Dermis blood vessel endothelial cell (primary cell): ENCODE results near the gene TPP1. TPM values are rescaled to one million over a fixed set of nuclear protein-coding genes. Genes with fewer than 3 reads are reported as not detected.

Source experiments
- DNase-seq: peaks from one replicate; pipeline ENCODE4 v3.0.0; 2010
- total RNA-seq: library from RNA; depleted of rRNA; stranded (reverse); fragments of >200 nt; gene quantifications from 2 replicates; pipeline ENCODE4 v1.2.3, GENCODE V29; 2014

The TPP1 gene
- total RNA-seq, 1 donor from 2014 or later: 137 TPM

GRCh38 chr11:6587360-6587953 is 31.8 kb downstream of the TPP1 start:
- DNase-seq: no peak

DNA sequence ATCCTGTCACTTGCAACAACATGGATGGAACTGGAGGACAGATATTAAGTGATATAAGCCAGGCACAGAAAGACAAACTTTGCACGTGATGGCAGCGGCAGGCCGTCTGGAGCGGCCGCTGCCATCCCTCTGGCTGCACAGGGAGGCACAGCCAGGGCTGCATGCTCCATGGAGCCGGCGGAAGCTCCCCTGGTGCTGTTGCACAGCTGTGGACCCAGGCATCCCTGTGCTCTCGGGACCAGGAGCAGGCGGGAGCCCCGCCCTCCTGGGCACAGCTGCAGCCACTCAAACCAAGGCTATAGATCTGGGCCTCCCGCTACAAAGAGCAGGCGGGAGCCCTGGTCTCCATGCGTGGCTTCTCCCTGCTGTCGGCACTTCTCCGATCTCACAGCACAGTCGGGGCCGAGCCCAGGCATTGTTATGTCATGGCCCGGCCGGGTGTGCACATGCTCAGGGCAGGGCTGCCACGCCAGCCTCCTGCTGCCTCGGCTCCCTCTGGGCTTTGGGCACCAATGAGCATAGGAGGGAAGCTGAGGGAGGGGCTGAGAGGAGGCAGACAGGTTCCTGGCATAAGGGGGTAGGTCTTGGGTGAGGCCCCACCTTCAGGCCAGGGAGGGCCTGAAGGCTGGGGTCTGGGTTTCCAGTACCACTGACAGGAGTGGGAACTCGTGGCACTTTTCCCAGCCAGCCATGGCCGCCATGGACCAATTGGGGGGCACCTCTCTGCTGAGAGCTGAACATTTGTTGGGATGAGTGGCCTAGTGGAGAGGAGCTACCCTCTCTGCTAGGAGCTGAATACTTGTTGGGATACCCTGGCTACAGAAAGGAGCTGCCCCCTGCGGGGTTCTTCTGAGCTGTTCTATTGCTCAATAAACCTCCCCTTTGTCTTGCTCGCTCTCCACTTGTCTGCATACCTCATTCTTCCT is 32.5 kb downstream of the TPP1 start:
- no peak for DNase-seq

- no peak for DNase-seq
These were observed 34.7 kb downstream of the TPP1 start for GRCh38 chr11:6584528-6584927.

DNA sequence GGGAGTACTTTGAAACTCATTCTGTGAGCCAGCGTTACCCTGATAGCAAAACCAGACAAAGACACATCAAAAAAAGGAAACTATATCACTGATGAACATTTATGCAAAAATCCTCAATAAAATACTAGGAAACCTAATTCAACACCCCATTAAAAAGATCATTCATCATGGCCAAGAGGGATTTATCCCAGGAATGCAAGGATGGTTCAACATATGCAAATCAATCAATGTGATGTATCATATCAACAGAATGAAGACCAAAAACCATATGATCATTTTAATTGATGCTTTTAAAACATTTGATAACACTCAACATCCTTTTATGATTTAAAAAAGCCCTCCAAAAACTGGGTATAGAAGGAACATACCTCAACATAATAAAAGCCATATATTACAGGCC is 35.6 kb downstream of the TPP1 start:
- DNase-seq: no peak

- DNase-seq: no peak
These were observed 39.5 kb downstream of the TPP1 start for GRCh38 chr11:6579681-6580080.

GRCh38 chr11:6578134-6578533 is 41.1 kb downstream of the TPP1 start:
- no peak for DNase-seq

- DNase-seq: peak; percentile 79
These were observed 42.5 kb downstream of the TPP1 start for GRCh38 chr11:6576471-6577373.

DNA sequence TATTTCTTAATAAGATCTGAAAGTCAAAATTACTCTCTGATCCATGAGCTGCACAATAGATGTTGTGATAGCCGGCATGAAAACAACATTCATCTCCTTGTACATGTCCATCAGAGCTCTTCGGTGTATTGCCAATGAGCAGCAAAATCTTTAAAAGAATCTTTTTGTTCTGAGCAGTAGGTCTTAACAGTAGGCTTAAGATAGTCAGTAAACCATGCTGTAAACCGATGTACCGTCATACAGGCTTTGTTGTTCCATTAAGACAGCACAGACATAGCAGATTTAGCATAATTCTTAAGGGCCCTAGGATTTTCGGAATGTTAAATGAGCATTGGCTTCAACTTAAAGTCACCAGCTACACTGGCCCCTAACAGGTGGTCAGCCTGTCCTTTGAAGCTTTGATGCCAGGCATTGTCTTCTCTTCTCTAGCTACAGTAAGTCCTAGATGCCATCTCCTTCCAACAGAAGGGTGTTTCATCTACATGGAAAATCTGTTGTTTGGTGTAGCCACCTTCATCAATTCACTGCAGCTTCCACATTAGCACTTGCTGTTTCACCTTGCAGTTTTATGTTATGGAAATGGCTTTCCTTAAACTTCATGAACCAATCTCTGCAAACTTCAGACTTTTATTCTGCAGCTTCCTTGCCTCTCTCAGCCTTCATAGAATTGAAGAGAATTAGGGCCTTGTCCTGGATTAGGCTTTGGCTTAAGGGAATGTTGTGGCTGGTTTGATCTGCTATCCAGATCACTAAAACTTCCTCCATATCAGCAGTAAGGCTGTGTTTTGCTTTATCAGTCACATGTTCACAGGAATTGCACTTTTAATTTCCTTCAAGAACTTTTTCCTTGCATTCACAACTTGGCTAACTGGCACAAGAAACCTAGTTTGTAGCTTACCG is 44.2 kb downstream of the TPP1 start:
- no peak for DNase-seq

DNA sequence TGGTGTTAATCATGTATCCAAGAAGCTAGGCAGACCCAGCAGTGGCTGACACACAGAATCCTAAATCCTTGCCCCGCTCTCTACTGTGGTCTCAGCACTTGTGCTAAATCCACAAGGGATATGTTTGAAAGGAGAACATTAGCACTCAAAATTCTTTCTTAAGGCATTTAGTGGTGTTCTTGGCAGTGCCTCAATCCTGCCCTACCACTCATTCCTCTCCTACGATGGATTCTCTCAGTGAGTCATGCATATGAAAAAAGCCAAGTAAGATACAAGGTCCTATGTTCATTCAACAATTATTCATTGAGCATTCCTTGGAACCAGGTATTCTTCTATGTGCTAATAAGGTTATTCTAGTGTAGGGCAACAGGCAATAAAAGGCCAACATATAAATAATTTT is 47.0 kb downstream of the TPP1 start:
- no peak for DNase-seq

- DNase-seq: no peak
These were observed 47.7 kb downstream of the TPP1 start for GRCh38 chr11:6571434-6572008.

DNA sequence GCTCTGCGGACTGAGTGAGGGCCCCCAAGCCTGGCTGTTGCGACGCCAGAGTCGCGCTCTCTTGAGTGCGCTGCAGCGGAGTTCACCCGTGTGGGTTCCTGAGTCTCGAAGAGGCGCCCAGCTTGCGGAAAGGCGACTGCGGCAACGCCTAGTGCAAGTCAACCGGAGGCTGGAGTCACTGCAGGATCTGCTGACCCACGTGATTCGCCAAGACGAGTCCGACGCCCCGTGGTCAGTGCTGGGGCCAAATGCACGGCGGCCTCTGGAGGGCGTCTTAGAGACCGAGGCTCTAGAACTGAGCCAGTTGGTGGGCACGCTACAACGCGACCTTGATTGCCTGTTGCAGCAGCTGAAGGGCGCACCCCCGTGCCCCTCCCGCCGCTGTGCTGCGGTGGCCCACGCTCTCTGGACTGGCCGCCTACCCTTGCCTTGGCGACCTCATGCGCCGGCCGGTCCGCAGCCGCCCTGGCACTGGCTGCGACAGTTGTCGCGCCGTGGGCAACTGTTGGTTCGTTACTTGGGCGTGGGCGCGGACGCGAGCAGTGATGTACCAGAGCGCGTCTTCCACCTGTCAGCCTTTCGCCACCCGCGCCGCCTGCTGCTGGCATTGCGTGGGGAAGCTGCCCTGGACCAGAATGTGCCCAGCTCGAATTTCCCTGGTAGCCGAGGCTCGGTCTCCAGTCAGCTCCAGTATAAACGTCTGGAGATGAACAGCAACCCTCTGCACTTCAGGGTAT is 48.4 kb downstream of the TPP1 start:
- peak; percentile 47 for DNase-seq

DNA sequence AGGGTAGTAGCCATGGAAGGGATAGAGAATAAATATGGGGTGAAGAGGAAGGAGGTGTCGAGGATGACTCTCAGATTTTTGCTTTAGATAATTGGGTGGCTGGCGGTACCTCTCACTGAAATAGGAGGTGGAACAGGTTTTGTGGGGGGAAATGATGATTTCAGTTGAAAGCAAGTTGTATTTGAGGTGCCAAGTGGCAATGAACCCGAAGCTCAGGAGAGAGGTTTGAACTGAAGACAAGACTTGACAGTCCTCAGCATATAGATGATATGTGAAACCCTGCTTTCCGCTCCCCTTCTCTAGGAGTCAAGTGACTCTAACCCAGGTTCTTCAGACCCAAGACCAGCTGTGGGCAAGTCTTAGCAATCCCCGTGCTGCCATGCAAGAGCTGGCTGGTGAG is 49.5 kb downstream of the TPP1 start:
- no peak for DNase-seq

DNA sequence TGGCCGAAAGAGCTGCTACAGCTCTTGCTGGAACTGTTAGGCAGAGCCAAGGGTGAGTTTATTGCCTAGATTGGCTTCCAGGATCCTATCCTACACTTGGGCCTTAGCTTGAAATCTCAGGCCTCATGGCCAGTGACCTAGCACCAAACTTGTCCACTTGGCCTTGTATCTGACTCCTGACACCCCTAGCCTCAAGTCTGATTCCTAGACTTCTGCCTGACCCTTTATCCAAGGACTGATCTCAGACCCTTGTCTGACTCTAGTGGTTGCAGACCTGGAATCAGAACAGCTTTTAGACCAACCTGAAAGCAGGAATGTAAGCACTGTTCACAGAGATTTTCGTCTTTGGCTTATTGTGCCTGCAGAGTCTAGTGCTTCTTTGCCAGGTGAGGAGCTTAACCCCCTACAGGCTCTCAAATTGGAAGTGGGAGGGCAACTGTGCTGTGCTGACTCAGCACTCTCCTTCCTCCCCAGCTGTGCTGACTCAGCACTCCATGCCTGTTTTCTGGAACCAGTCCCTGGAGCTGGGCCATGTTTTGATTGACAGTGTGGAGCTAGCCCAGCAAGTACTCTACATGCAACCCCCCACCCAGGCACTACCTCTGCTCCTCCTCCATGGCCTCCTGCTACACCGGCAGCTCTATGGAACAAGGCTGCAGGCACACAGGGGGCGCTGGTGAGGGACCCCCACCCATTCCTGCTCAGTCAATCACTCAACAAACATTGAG is 50.9 kb downstream of the TPP1 start:
- peak; percentile 75 for DNase-seq

DNA sequence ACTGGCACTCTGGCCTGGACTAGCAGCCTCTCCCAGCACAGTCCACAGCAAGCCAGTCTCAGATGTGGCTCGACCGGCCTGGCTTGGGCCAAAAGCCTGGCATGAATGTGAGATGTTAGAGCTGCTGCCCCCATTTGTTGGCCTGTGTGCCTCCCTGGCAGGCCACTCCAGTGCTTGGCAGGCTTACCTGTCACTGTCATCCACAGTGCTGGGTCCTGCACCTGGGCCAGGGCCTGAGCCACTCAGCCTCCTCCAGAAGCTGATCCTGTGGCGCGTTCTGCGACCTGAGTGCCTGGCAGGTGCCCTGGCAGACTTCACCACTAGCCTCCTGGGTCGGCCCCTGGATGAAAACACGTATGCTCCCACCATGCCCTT is 51.9 kb downstream of the TPP1 start:
- DNase-seq: no peak

GRCh38 chr11:6566704-6567370 is 52.4 kb downstream of the TPP1 start:
- no peak for DNase-seq

DNA sequence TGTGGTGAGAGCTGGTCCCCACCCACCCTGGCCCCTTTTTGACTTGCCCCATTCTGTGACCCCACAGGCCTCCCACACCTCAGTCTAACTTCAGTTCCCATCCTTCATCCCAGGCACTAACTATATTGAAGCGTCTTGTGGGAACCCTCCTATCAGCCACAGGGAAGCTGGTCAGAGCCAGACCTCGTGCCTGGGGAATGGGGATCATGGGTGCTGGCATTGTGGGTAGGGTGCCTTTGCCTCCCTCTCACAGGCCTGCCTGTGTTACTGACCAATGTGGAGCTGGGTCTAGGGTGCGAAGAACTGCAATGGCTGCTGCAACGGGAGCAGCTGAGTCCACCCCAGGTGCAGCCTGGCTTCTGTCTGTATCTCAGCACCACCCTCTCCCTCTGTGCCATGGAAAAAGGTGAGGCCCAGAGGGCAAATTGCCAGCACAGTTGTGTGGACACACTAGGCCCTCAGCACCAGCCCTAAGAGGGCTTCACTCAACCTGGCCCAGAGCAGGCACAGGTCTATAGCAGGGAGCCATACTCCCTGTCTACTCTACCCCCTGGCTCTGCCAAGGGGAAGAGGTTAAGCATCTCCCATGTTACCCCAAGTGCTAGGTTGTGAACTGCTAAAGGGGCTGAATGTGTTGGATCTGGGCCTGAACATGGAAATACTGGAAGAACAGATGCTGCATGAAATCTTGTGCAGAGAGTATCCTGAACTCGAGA is 53.1 kb downstream of the TPP1 start:
- no peak for DNase-seq

DNA sequence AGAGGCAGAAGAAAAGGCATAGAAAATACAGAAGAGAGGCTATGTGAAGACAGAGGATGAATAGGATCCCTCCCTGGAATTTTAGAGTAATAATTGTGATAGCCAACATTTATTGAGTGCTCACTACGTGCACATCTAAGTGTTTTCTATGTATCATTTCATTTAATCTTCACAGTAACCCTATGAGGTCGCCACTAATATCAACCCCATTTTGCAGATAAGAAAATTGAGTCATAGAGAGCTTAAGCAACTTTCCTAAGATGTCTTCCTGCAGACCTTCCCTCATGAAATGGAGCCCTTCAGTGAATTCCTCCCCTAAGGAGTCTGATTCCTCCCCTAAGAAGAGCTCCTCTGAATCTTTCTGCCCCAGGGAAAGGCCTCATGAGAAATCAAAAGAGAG is 53.9 kb downstream of the TPP1 start:
- DNase-seq: no peak

- DNase-seq: no peak
These were observed 55.6 kb downstream of the TPP1 start for GRCh38 chr11:6563667-6564066.

GRCh38 chr11:6563121-6563619 is 56.1 kb downstream of the TPP1 start:
- no peak for DNase-seq
